GM18520 (cell line): ENCODE data around the gene RNF181.
A peak's percentile ranks its signal among the peaks of the same experiment; 100 is the strongest.
"Not testable (repeated sequence)": the region's sequence is repeated elsewhere in the genome, so short reads cannot be mapped to it uniquely, and the experiment has no call there.

Experiments
- ATAC-seq: cut with Tn5 transposase; IDR thresholded peaks from one replicate; pipeline ENCODE4 v1.9.1; 2021; ENCODE audit not compliant: unreplicated experiment

RNF181 gene

DNA sequence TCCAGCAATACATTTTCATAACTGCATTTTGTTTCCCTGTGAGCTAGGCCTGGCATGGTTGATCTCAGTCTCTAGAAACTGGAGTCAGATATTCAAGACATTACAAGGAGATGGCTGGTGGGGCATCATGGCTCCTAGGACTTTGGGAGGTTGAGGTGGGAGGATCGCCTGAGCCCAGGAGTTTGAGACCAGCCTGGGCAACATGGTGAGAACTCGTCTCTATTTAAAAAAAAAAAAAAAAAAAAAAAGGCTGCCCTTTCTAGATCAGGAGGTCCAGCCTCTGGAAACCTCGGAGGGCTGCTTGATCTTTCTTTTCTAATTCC, 18.5 kb upstream of the RNF181 start:
- ATAC-seq: no peak

GRCh38 chr2:85577386-85578242, 17.9 kb upstream of the RNF181 start, which contains the start of gene VAMP8:
TSS of gene VAMP8 (plus strand) at chr2:85577586. CDS start at chr2:85577647, 61 bp downstream.
- ATAC-seq: peak; percentile 53

DNA sequence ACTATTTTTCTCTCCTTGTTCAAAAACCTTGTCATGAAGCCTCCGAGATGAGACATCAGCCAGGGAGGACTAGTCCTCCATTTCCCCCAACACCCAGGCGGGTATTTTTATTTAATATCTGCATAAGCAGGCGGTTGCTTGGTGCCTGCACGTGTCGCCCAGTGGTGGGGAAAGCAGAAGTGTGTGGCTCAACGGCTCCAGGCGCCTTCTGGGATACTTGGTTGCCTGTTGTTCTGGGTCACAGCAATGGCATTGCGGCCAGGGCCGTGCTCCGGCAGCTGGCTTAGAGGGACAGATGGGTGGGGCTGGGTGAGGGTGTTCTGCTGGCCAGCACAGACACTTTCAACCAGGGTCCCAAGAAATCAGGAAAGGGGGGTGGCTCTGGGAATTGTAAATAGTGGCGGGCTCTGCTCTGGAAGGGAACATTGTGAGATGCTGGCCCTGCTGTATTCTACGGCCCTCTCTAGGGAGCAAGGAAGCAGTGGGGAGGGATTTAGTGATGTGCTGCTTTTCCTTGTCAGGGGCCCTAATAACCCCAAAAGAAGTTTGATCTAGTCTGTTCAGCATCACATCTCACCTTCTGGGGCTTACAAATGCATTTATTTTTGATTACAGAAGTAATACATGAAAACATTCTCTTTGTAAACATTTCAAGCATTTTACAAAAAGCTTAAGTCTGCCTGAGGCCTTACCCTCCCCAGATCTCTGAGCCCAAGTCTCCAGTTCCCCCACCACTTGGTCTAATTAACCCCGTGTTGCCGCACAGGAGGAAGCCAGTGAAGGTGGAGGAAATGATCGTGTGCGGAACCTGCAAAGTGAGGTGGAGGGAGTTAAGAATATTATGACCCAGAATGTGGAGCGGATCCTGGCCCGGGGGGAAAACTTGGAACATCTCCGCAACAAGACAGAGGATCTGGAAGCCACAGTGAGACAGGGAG, 17.0 kb upstream of the RNF181 start:
- ATAC-seq: peak; percentile 21

DNA sequence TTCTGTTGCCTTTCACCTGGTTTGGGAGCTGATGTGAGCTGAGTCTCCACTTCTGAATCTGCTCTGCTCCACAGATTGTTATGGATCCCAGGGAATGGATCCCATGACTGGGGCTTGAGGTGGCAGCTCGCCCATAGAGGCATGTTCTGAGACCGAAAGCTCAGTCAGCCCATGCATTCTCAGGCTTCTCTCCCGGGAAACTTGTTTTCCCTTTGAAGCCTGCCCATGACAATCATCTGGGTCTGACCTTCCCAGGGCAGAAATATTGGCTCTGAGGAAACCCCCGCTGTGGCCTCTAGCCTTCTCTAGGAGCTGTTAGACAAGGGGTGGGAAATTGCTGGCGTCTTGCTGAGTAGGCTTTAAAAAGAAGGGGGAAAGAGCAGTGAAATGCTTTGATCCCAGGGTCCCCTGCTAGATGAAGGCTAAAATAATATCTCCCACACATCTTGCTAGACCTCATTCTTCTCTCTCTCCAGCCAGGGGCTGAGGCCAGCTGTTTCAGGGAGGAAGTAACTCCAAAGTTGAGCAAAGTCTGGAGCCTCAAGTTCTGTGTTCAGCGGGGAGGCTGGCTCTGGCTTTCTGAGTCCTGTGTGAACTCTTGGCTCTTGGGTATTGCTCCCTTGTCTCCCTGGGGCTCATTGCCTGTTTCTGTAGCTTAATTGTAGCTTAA, 16.1 kb upstream of the RNF181 start:
- ATAC-seq: no peak

DNA sequence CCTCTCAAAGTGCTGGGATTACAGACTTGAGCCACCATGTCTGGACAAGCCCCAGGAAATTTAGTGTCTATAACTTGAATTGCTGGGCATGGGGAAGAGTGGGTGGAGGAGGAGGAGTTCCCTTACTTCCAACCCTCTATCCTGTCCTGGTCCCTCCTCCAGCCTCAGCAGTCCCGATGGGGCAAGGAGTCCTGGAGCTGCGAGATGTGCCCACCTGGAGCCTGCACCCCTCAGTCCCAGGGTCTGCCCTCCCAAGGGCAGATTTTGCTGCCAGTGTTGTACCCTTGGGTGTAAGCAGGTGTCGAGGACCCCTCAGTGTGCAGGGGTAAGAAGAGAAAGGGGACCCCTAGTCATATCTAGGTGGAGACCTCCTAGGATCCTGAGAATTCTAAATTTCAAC, 15.3 kb upstream of the RNF181 start:
- no peak for ATAC-seq

- ATAC-seq: no peak
Measured at GRCh38 chr2:85582492-85582891, 13.1 kb upstream of the RNF181 start.

- no peak for ATAC-seq
Measured at GRCh38 chr2:85583667-85584353, 11.7 kb upstream of the RNF181 start.

DNA sequence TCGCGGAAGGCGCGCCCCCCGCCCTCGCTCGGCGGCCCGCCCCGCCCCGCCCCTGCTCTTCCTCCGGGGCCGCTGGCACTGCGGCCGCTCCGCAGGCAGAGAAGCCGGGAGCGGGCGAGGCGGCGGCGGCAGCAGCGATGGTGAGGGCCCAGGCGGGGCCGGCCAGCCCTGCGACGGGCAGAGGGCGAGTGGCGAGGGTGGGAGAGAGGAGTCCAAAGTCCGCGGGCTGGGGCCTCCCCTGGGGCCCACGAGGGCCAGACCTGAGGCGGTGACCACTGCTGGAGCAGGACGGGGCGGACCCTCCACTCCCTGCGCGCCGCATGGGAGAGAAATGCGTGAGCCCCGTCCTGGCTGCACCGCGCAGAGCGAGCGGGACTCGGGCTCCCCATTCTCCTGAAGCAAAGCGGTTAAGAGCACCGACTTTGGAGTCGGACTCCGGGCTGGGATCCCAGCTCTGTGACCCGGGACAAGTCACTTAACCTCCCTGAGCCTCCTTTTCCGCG, 11.1 kb upstream of the RNF181 start, which contains the start of gene VAMP5:
Gene VAMP5, plus strand, starts transcription at position 78 of the 503 bp plus-strand sequence. Its CDS starts 60 bp downstream, at position 138.
- no peak for ATAC-seq

- ATAC-seq: no peak
Measured at GRCh38 chr2:85584857-85585780, 10.4 kb upstream of the RNF181 start.

DNA sequence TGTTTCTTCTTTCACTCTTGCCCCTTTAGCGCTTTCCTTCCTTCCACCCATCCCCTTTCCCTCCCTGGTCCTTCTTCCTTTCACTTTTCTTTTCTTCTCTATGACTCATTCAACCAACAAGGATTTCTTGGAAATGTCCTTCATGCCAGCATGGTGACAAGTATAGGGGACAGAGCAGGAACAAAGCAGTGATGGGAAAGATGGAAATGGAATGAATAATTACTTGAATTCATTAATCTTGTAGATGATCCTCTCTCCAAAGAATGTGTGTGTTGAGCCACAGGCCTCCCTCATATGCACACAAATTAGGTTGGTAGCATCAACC, 9.8 kb upstream of the RNF181 start:
- ATAC-seq: no peak

- ATAC-seq: no peak
Measured at GRCh38 chr2:85588236-85588635, 7.3 kb upstream of the RNF181 start.

DNA sequence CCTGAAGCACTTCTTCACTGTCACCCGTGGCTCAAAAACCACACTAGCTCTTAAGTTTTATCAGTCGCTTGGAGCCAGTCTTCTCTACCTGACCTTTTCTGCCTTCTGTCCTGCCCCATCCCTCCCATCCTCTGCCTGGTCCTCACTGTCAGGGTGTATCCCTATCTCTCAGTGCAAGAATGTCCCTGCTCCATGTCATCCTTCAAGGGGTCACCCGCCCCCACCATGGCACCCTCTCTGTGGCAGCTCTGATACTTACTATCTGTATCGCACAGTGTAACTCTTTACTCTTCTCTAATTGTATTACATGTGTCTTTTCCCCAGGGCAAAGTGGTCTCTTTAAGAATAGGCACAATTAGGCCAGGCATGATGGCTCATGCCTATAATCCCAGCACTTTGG, 6.9 kb upstream of the RNF181 start:
- no peak for ATAC-seq

DNA sequence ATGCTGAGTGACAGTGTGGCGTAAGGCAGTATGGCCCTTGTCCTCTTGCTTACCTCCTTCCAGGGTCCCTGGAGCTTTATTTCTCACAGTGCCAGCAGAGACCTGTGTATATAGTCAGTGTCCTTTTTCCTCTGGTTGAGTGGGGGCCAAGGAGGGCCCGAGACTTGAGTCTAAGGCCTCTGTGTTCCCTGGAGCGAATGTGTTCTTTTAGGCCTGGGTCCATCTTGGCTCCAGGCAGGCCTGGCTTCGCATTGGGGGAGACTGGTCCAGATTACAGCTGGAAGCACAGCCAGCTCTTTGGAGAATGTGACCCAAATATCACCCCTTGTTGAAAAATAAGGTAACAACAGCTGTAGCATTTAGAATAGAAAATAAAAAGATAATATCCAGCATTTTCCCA, 6.4 kb upstream of the RNF181 start:
- no peak for ATAC-seq

DNA sequence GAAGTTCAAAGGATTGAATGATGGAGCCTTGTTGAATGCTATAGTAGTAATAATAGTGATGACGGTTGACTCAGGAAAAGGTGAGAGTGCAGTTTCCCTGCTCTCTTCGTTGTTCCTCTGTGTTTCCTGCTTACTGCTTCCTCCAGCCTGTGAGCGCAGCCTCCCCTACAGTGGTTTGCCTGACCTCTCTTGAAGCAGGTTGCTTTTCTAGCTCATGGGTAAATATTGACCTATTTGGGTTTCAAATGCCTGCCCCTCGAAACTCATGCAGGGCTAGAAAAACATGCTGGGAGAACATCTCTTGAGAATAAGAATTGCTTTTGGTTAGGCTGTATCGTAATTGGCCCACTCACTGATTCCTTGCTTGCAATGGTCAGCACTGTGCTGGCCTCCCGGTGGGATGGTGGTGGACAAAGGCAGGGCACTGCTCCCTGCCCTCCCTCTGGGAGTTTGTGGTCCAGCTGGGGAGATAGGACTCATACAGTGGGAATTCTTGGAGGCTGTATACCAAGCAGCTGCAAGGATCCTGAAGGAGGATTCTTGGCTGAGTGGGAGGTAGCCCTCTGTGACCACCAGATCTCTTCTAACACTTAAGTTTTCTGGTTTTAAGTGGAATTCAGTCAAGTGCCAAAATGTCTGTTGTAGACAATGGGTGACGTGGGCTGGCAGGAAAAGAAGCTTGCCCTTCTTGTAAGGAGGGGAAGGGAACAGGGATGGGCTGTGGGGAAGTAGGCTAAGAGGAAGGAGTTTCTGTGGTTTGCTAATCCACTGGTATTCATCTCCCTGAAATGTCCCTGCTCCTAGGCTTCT, 5.4 kb upstream of the RNF181 start:
- ATAC-seq: no peak

GRCh38 chr2:85590950-85591349, 4.6 kb upstream of the RNF181 start:
- ATAC-seq: no peak

- no peak for ATAC-seq
Measured at GRCh38 chr2:85591563-85591962, 4.0 kb upstream of the RNF181 start.

- ATAC-seq: not testable (repeated sequence)
Measured at GRCh38 chr2:85592299-85592698, 3.2 kb upstream of the RNF181 start.

- no peak for ATAC-seq
Measured at GRCh38 chr2:85593023-85593422, 2.5 kb upstream of the RNF181 start.
